ENCODE measurements around the gene REST. TPM values are rescaled to one million over a fixed set of nuclear protein-coding genes. Genes with fewer than 3 reads are reported as not detected.

Gene REST
- total RNA-seq, 1 experiment from 2014 or later = 98.1 TPM

DNA sequence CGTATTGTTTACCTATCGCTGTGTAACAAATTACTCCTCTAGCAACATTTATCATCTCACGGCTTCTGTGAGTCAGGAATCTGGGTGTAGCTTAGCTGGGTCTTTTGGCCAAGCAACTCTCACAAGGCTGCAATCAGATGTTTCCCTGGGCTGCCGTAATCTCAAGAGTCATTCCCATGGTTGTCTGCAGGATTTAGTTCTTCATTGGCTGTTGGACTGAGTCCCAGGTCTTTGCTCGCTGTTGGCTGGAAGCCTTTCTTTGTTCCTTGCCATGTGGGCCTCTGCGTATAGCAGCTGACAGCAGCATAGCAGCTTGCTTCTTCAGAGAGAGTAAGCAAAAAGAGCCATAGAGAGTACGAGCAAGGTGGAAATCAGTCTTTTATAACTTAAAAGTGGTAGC lies 87.8 kb downstream of the REST start:
- Histone ChIP-seq H3K27me3 (ENCODE audit: insufficient read depth, low read length) (no peaks in the 10 kb centered on the region), H3K23ac (ENCODE audit: insufficient read length, low read depth, low read length) (no peak overlapping the region), H4K20me1 (ENCODE audit: control insufficient read depth, insufficient read depth, insufficient read length) (no peaks in the 10 kb centered on the region), H4K8ac (replicated peaks; ENCODE audit: insufficient read length, low read depth, low read length) (no peak overlapping the region), H4K91ac (ENCODE audit: insufficient read length, low read depth, low read length) (no peak overlapping the region), H3K56ac (ENCODE audit: insufficient read length, low read depth, low read length) (no peak overlapping the region), H2AK5ac (ENCODE audit: insufficient read length, low read length) (no peak overlapping the region), H2AFZ (ENCODE audit: low read length) (no peak overlapping the region), H3K9me3 (ENCODE audit: control insufficient read depth, low read depth, low read length) (no peaks in the 10 kb centered on the region), H3K18ac (ENCODE audit: insufficient read length, low read depth, low read length) (no peak overlapping the region), H2BK5ac (ENCODE audit: insufficient read length, low read length) (no peak overlapping the region), H3K79me1 (ENCODE audit: insufficient read depth, low read depth, low read length, poor library complexity, severe bottlenecking) (peaks cover 6% of the 10 kb centered on the region), H4K5ac (ENCODE audit: insufficient read length, low read depth, low read length) (no peak overlapping the region), H2BK20ac (ENCODE audit: low read depth, low read length, poor library complexity, severe bottlenecking) (no peak overlapping the region), H2BK15ac (ENCODE audit: low read depth, low read length) (no peak overlapping the region), H3K14ac (ENCODE audit: insufficient read depth, low read length) (no peak overlapping the region), H2BK12ac (ENCODE audit: insufficient read length, low read depth, low read length) (no peak overlapping the region), H2BK120ac (ENCODE audit: low read depth, low read length, poor library complexity, severe bottlenecking) (no peak overlapping the region), H3K4me2 (ENCODE audit: insufficient read depth, insufficient read length, low read length) (no peak overlapping the region), H3K9ac (ENCODE audit: extremely low read depth, insufficient read length, low read length) (no peak overlapping the region), H3K4ac (ENCODE audit: low read depth, low read length) (no peak overlapping the region), H3T11ph (ENCODE audit: low read length) (no peak overlapping the region), H3K79me2 (ENCODE audit: insufficient read depth, low read length) (no peaks in the 10 kb centered on the region; the same call in 1 of the 2 replicates), H3K27ac (ENCODE audit: insufficient read length, low read depth, low read length) (no peak overlapping the region), H3K23me2 (ENCODE audit: insufficient read length, low read depth, low read length, poor library complexity, severe bottlenecking) (no peaks in the 10 kb centered on the region), H3K4me1 (ENCODE audit: insufficient read depth, low read length) (no peaks in the 10 kb centered on the region)
- no CpG with 5 or more reads among the region's 7 CpGs for WGBS (ENCODE audit: extremely low coverage, insufficient read length, low lambda C conversion rate)
- no peaks in the 10 kb centered on the region for H3K9me3 Mint-ChIP-seq
- H3K27ac Mint-ChIP-seq = no peak overlapping the region
- no peak overlapping the region for H3K4me3 Mint-ChIP-seq
- peaks cover 32 to 79% (median 76%) of the 10 kb centered on the region in 3 experiments for H3K36me3 Mint-ChIP-seq (ENCODE audit: insufficient read depth in 1 of 3, low read depth in 3 of 3)
- no peaks in the 10 kb centered on the region for H3K4me1 Mint-ChIP-seq
- DNase-seq = no peak
- no peaks in the 10 kb centered on the region for H3K27me3 Mint-ChIP-seq (ENCODE audit: low read depth)
- TF ChIP-seq, protein P1, sequence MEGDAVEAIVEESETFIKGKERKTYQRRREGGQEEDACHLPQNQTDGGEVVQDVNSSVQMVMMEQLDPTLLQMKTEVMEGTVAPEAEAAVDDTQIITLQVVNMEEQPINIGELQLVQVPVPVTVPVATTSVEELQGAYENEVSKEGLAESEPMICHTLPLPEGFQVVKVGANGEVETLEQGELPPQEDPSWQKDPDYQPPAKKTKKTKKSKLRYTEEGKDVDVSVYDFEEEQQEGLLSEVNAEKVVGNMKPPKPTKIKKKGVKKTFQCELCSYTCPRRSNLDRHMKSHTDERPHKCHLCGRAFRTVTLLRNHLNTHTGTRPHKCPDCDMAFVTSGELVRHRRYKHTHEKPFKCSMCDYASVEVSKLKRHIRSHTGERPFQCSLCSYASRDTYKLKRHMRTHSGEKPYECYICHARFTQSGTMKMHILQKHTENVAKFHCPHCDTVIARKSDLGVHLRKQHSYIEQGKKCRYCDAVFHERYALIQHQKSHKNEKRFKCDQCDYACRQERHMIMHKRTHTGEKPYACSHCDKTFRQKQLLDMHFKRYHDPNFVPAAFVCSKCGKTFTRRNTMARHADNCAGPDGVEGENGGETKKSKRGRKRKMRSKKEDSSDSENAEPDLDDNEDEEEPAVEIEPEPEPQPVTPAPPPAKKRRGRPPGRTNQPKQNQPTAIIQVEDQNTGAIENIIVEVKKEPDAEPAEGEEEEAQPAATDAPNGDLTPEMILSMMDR (conservative IDR thresholded peaks at IDR 0.05) = no peak

All from H9 (cell line).